Osteocyte (in vitro differentiated cells): ENCODE data around the gene OR8G1. TPM values are rescaled to one million over a fixed set of nuclear protein-coding genes. Genes with fewer than 3 reads are reported as not detected.

Experiments used
- DNase-seq: peaks from one replicate; pipeline ENCODE4 v3.0.0; 2021; ENCODE audit warnings: mixed read lengths; ENCODE audit not compliant: unreplicated experiment; ENCODE audit errors: extremely low spot score
- H3K27ac Mint-ChIP-seq: one replicate; pipeline ENCODE4 v1.8.0; 2021; ENCODE audit warnings: mild to moderate bottlenecking, mixed read lengths; ENCODE audit not compliant: unreplicated experiment
- H3K27me3 Mint-ChIP-seq: one replicate; pipeline ENCODE4 v1.8.0; 2021; ENCODE audit warnings: mixed read lengths; ENCODE audit not compliant: unreplicated experiment
- H3K36me3 Mint-ChIP-seq: one replicate; pipeline ENCODE4 v1.8.0; 2021; ENCODE audit warnings: mixed read lengths; ENCODE audit not compliant: unreplicated experiment
- H3K4me1 Mint-ChIP-seq: one replicate; pipeline ENCODE4 v1.8.0; 2021; ENCODE audit warnings: mixed read lengths; ENCODE audit not compliant: unreplicated experiment
- H3K4me3 Mint-ChIP-seq: one replicate; pipeline ENCODE4 v1.8.0; 2021; ENCODE audit warnings: mild to moderate bottlenecking, moderate library complexity, mixed read lengths; ENCODE audit not compliant: unreplicated experiment
- H3K9me3 Mint-ChIP-seq: one replicate; pipeline ENCODE4 v1.8.0; 2021; ENCODE audit warnings: mixed read lengths; ENCODE audit not compliant: unreplicated experiment
- CTCF ChIP-seq: fragments of 200-600 bp; sonication (generic); IDR thresholded peaks from 2 replicates; pipeline ENCODE4 v1.5.0; 2021; ENCODE audit warnings: antibody characterized with exemption, mild to moderate bottlenecking, moderate library complexity
- total RNA-seq: library from RNA; stranded (reverse); gene quantifications from 2 replicates; pipeline ENCODE4 v1.2.1, GENCODE V29; 2021

OR8G1 gene
- total RNA-seq, 1 donor from 2014 or later = not detected

DNA sequence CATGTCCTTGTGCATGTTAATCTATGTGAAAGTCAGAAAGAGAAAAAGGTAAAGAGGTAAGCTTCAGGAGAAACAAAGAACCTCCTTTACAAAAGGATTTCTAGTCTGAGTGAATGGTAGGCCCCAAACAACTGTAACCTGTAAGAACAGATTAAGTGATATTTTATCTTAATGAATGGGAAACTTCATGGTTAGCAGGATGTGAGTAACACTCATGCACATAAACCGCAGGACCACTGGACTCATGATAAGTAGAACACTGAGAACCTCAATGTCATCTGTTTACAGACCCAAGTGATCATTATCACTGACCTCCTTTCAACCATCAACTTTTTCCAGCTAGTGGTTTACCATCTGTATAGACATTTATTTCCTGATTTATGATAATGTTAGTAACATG is 35.2 kb downstream of the OR8G1 start:
- no peak overlapping the region for H3K4me3 Mint-ChIP-seq
- TF ChIP-seq CTCF = no peak
- H3K27me3 Mint-ChIP-seq = no peaks in the 10 kb centered on the region
- peaks cover 11% of the 10 kb centered on the region for H3K9me3 Mint-ChIP-seq
- H3K27ac Mint-ChIP-seq = no peak overlapping the region
- no peak for DNase-seq
- no peaks in the 10 kb centered on the region for H3K4me1 Mint-ChIP-seq
- no peaks in the 10 kb centered on the region for H3K36me3 Mint-ChIP-seq

DNA sequence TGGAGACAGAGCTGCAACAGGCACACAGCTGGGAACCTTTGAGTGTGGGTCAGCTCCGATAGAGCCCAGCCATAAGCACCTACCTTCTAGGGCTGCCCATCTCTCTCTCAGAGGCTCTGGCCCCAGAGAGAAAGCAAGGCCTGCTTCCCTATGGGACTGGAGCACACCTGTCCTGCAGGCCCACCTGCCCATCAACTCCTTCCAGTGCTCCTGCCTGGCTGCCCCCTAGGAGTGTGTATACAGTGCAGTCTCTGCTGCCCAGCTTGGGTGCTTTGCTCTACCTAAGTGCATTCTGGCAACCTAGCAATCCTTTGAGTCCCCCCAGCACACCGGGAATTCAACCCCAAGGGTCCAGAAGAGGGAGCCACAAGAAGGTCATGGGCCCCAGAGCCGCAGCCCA is 36.3 kb downstream of the OR8G1 start:
- TF ChIP-seq CTCF = no peak
- Mint-ChIP-seq H3K27ac (no peak overlapping the region), H3K36me3 (no peaks in the 10 kb centered on the region), H3K27me3 (no peaks in the 10 kb centered on the region), H3K4me1 (no peaks in the 10 kb centered on the region), H3K4me3 (no peak overlapping the region), H3K9me3 (peaks cover 15% of the 10 kb centered on the region)
- no peak for DNase-seq

DNA sequence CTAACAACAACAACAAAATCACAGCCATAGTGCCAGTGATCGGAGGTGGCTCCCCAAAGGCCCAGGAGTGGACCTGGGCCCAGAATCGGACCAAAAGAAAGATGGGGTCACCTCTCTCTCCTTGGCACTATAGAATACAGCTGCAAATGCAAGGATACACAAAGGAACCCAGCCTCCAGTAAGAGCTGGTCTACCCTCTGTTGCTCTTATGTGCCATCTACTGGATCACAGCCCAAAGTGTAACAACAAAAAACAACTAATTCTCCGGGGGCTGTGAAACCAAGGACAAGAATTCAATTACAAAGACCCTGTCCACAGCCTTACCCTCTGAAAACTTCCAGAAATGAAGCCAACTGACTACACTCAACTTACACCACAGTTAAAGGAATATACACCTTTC is 36.9 kb downstream of the OR8G1 start:
- no peak overlapping the region for H3K27ac Mint-ChIP-seq
- DNase-seq = no peak
- no peaks in the 10 kb centered on the region for H3K36me3 Mint-ChIP-seq
- peaks cover 15% of the 10 kb centered on the region for H3K9me3 Mint-ChIP-seq
- H3K27me3 Mint-ChIP-seq = no peaks in the 10 kb centered on the region
- no peaks in the 10 kb centered on the region for H3K4me1 Mint-ChIP-seq
- TF ChIP-seq CTCF = no peak
- no peak overlapping the region for H3K4me3 Mint-ChIP-seq

- TF ChIP-seq CTCF = no peak
- Mint-ChIP-seq H3K36me3 (no peaks in the 10 kb centered on the region), H3K27ac (no peak overlapping the region), H3K9me3 (peaks cover 15% of the 10 kb centered on the region), H3K4me1 (no peaks in the 10 kb centered on the region), H3K4me3 (no peak overlapping the region), H3K27me3 (no peaks in the 10 kb centered on the region)
- no peak for DNase-seq
Measured at GRCh38 chr11:124278261-124278660, 37.4 kb downstream of the OR8G1 start.

DNA sequence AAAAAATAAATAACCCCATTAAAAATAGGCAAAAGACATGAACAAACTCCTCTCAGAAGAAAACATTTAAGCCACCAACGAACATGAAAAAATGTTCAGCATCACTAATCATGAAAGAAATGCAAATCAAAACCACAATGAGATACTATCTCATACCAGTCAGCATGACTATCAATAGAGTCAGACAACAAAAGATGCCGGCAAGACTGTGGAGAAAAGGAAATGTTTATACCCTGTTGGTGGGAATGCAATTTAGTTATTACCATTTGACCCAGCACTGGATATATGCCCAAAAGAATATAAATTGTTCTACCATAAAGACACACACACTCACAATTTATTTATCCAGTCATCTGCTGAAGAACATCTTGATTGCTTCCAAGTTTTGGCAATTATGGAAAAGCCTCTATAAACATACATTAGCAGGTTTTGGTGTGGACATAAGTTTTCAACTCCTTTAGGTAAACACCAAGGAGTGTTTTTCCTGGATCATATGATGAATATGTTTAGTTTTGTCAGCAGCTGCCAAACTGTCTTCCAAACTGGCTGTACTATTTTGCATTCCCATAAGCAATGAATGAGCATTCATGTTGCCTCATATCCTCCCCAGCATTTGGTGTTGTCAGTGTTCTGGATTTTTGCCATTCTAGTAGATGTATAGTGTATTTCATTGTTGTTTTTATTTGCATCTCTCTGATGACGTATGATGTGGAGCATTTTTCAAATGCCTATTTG is 44.9 kb downstream of the OR8G1 start:
- no peaks in the 10 kb centered on the region for H3K36me3 Mint-ChIP-seq
- no peak overlapping the region for H3K4me3 Mint-ChIP-seq
- no peaks in the 10 kb centered on the region for H3K4me1 Mint-ChIP-seq
- no peak overlapping the region for H3K27ac Mint-ChIP-seq
- peaks cover 6% of the 10 kb centered on the region for H3K9me3 Mint-ChIP-seq
- no peak for DNase-seq
- no peaks in the 10 kb centered on the region for H3K27me3 Mint-ChIP-seq
- no peak for TF ChIP-seq CTCF
